Central memory CD4-positive, alpha-beta T cell (primary cell): ENCODE measurements around the gene GADD45GIP1.
A peak's percentile ranks its signal among the peaks of the same experiment; 100 is the strongest.
"Not testable (repeated sequence)": the region's sequence is repeated elsewhere in the genome, so short reads cannot be mapped to it uniquely, and the experiment has no call there.

Source experiments
- DNase-seq: peaks from one replicate; pipeline ENCODE4 v3.0.0; 2022

GADD45GIP1 gene

DNA sequence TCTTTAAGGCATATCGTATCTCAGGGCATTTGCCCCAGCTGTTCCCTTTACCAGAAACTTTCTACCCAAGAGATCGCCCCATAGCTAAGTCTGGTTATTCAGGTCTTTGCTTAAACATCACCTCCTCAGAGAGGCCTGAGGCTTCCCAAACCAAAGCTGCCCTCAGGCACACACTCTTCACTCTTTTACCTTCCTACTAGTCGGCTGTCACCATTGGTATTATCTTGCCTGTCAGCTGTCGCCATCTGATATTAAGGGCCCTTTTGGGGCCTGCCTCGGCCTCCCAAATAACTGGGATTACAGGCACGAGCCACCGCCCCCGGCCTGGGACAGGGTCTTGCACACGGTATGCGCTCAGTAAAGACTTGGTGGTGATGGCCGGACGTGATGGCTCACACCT lies 1.0 kb downstream of the GADD45GIP1 start:
- no peak for DNase-seq

- not testable (repeated sequence) for DNase-seq
Measured at GRCh38 chr19:12955575-12955974, 1.4 kb downstream of the GADD45GIP1 start.

GRCh38 chr19:12954612-12954962 lies 2.4 kb downstream of the GADD45GIP1 start:
- DNase-seq, result no peak

DNA sequence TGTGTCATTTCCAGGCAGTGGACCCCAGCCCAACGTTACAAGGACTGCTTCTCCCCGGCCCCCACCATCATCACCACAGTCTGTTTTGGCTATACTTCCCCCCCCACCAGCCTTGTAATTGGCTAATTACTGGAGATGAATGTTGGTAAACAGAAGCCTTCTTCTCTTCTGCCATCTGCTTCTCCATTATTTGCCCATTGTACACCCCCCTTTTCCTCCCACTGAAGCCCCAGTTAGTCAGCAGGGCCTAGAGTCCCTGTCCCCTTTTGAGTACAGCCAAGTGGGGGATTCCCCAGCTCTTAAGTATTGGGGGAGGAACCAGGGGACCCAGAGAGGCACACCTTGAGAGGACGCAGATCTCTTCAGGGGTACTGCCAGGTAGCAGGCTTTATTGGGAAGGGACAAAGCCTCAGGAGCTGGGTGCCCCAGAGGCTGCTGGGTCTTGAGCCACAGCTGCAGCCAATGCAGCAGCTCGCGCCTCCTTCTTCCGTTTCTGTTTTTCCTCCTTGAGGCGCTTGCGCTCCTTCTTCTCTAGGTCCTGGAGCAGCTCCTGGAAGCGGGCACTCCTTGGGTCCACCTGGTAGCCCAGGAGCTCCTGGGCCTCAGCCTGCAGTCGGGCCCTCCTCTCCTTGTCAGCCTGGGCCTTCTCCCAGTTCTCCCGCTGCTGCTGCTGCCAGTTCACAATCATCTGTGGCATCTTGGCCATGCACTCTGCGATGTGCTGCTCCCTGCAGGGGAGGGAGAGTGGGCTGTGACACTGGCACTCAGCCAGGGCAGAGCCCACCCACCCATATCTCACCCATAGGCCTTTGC lies 3.0 kb downstream of the GADD45GIP1 start:
- no peak for DNase-seq

- DNase-seq, result no peak
Measured at GRCh38 chr19:12953138-12953798, 3.8 kb downstream of the GADD45GIP1 start.

- DNase-seq, result no peak
Measured at GRCh38 chr19:12952488-12953137, 4.4 kb downstream of the GADD45GIP1 start.

DNA sequence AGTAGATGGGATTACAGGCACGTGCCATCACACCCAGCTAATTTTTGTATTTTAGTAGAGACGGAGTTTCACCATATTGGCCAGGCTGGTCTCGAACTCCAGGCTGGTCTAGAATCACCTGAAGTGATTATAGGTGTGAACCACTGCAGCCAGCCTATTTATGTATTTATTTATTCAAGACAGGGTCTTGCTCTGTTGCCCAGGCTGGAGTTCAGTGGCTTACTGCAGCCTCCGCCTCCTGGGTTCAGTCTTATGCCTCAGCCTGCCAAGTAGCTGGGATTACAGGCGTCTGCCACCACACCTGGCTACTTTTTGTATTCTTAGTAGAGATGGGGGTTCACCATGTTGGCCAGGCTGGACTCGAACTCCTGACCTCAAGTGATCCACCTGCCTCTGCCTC lies 5.0 kb downstream of the GADD45GIP1 start:
- not testable (repeated sequence) for DNase-seq

DNA sequence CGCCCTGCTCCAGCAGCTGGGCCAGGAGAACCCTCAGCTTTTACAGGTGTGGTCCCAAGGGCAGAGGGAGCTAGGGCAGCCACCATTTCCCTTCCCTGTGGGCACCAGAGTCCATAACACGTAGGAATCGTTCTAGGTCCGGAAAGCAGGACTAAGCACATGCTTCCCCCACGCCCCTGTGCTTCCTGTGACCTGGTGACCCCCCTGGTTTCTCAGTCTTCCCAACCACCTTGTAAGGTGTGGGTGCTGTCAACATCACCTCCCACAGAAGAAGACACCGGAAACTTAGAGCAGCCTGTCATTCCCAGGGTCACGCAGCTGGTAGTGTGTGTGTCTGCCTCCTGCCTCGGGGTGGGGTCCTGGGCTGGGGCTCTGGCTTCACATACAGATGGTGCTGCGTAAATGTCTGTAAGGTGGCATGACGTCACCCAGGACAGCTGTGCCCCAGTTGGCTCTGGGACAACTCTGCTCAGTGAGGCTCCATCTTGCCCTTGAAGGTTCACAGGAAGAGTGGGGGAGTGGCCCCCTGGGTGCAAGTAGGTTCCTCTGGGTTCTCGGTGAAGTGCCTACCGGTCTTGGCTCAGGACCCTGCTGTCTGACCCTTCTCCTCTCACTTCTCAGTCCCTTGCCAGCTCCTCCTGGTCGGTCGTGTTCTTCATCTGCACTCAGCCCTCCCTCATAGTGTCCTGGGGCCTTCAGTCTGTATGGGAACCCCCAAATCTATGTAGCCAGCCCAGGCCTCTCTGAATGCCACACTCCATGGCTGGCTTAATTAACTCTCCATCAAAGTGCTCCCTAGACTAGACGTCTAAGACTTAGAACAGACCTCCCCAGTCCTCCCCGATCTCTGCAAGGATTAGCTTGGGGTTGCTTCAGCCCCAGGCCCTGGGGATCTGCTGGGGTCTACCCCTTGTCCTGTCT lies 7.4 kb downstream of the GADD45GIP1 start:
- no peak for DNase-seq

- DNase-seq, result no peak
Measured at GRCh38 chr19:12948612-12949362, 8.2 kb downstream of the GADD45GIP1 start.

DNA sequence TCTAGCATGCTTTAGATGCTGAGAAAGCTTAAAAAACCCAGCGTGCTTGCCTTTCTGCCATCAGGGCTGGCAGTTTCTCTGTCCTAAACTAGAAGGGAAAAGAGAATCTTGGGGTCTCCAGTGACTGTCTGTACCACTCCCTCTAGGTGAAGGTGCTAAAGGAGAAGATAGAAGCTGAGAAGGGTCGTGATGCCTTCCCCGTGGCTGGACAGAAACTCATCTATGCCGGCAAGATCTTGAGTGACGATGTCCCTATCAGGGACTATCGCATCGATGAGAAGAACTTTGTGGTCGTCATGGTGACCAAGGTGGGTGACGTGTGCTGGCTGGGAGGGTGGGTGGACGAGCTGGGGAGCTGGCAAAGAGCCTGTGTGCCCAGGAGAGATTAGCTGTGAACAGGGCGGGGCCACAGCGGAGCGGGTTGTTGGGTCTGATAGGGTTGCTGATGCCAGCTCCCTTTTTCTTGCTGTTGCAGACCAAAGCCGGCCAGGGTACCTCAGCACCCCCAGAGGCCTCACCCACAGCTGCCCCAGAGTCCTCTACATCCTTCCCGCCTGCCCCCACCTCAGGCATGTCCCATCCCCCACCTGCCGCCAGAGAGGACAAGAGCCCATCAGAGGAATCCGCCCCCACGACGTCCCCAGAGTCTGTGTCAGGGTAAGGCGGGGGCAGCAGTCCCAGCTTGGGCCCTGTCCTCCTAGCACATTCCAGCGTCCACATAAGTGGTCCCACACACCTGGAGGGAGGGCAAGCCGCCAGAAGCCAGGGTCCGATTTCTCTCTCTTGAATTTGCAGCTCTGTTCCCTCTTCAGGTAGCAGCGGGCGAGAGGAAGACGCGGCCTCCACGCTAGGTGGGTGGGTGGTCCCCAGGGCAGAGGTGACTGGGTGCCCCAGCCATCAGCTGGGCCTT lies 9.1 kb downstream of the GADD45GIP1 start:
- no peak for DNase-seq

DNA sequence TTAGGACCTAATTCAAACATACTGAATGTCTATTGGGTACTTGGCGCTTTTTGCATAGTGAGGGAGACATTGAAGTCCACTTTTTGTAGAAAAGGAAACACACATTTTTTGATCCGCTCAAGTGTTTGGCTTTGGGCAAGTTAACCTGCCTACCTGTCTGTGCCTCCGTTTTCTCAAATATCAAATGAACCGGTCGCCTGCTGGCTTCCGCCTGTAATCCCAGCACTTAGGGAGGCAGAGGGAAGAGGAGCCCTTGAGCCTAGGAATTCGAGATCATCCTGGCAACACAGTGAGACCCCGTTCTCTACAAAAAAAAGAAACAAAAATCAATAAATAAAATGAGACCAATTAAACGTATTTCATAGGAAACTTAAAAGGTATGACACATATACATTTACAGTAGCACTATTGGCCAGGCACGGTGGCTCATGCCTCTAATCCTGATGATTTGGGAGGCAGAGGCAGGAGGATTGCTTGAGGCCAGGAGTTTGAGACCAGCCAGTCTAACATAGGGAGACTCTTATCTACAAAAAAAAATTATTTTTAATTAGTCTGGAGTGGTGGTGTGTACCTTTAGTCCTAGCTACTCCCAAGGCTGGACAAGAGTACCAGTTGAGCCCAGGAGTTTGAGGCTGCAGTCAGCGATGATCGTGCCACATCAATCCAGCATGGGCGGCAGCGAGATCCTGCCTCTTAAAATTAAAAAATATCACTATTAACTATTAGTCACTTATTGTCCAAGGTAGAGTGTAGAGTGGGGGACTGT lies 10.1 kb downstream of the GADD45GIP1 start:
- DNase-seq, result no peak

DNA sequence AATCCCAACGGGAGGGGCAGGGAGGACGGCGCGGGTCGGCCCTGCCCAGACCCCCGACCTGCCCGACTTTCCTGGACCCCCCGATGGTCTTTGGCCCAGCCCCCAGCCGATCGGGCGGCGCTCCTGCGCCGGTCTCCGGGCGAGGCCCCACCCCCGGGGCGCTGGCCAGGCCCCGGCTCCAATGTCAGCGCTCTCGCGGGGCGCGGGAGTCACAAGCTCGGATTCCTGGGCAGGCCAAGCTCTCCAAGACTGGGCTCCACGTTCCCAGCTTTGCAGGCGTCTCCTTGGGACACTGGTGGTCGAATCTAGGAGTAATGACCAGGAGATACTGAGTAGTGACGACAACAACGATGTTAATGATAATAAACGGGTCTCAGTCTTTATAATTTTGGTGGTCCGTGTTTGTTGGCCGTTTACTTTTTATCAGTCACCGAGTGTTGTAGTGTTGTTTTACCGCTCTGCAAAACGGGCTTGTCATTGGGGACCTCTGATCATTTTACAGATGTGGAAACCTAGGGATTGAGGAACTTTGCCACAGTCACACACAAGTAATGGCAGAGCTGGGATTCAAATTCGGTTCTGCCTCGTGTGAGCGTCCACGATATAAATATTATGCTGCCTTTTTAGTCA lies 10.8 kb downstream of the GADD45GIP1 start:
- peak; percentile 27 for DNase-seq

GRCh38 chr19:12945479-12946091 lies 11.4 kb downstream of the GADD45GIP1 start, which contains the start of gene RAD23A:
TSS of gene RAD23A (plus strand) at chr19:12945862. CDS start at chr19:12945949, 87 bp downstream.
- peak; percentile 98 for DNase-seq

DNA sequence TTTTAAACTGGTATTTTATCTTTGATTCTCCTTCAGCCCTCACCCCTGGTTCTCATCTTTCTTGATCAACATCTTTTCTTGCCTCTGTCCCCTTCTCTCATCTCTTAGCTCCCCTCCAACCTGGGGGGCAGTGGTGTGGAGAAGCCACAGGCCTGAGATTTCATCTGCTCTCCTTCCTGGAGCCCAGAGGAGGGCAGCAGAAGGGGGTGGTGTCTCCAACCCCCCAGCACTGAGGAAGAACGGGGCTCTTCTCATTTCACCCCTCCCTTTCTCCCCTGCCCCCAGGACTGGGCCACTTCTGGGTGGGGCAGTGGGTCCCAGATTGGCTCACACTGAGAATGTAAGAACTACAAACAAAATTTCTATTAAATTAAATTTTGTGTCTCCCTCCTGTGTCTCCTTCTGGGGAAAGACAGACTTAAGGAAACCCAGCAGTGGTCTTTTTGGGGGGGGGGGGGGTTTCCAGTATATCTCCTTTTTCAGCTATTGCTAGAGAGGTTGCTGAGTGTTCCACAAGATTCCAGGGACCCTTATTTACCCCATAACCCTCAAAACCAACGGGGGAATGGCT lies 12.8 kb downstream of the GADD45GIP1 start:
- no peak for DNase-seq

- DNase-seq, result no peak
Measured at GRCh38 chr19:12943437-12944044, 13.5 kb downstream of the GADD45GIP1 start.

DNA sequence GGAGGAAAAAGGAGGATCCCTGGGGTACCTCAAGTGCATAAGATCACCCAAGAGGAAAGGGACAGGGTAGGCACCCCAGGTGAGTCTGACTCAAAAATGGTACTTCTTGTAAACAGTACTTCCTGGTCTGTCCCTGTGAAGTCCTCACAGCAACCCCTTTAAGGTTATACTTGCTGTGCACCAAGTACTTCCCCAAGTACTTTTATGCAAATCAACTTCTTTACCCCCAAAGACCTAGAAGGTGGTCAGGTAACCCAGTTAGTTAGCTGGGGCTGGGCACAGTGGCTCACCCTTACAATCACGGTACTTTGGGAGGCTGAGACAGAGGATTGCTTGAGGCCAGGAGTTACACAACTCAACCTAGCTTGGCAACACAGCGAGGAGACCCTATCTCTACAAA lies 16.1 kb downstream of the GADD45GIP1 start:
- DNase-seq, result no peak

DNA sequence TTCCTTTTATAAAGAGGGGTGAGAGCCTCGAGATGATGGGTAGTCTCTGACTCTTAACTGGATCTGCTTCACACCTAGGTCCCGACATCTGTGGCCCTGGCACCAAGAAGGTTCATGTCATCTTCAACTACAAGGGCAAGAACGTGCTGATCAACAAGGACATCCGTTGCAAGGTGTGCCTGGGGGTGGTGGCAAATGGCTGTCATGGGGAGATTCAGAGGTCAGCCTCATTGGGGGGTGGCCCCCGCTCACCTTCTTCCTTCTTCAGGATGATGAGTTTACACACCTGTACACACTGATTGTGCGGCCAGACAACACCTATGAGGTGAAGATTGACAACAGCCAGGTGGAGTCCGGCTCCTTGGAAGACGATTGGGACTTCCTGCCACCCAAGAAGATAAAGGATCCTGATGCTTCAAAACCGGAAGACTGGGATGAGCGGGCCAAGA lies 17.0 kb downstream of the GADD45GIP1 start:
- DNase-seq, result no peak
